GM21423 (cell line): Measurements from ENCODE around the gene BSDC1.
"Not testable (repeated sequence)": the region's sequence is repeated elsewhere in the genome, so short reads cannot be mapped to it uniquely, and the experiment has no call there.

ENCODE experiments used
- ATAC-seq: cut with Tn5 transposase; IDR thresholded peaks from one replicate; pipeline ENCODE4 v1.9.1; 2021; ENCODE audit warnings: mild to moderate bottlenecking, moderate library complexity; ENCODE audit not compliant: unreplicated experiment

BSDC1 gene

DNA sequence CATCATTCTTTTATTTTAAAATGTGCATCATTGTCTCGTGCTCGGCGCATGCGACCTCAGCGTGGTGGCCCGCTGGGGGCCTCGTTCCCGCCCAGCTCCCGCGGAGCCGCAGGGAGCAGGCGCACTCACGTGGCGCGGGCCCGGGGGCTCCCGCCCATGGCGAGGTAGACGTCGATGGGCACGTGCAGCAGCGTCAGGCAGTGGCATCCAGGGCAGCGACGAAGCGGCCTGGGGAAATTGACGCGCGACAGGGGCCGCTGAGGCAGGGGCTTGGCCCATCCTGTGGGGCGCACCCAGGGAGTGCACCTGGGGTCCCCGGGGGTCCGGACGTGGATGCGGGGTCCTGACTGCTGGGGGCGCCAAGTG, 33.0 kb downstream of the BSDC1 start:
- ATAC-seq = no peak

DNA sequence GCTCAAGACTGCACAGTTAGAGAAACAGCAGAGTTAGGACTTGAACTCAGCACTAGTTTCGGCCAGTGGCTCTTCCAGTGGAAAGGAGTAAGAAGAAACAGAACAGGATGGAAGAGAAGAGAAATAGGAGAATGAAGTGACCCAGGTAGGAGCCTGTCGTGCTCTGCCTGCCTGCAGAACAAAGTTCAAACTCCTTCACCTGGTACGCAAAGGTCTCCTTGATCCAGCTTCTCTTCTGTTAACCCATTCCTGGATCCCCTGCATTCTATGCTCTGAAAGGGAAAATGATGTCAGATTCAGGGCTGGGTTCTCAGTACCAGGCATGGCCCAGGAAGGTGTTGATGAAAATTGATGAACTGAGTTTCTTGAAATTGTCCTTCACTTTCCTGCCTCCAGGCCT, 35.8 kb downstream of the BSDC1 start:
- ATAC-seq = no peak

DNA sequence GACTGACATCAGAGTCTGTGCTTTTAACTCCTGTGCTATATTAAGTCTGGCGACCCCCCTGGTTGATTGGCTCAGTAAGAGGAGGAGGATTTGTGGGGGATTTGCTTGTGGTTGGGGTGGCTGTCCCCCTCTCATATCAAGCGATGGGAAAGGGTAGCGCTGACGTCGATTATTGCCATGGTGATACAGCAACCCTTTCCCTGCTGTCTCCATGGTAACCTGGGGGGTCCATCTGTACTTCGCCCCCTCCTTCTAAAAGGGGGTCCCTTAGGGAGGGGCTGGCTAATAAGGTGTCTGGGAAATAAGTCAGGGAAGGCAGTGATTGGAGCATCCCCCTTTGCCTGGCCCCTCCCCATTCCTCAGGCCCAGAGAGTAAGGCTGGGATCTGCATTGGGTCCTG, 36.6 kb downstream of the BSDC1 start:
- no peak for ATAC-seq

DNA sequence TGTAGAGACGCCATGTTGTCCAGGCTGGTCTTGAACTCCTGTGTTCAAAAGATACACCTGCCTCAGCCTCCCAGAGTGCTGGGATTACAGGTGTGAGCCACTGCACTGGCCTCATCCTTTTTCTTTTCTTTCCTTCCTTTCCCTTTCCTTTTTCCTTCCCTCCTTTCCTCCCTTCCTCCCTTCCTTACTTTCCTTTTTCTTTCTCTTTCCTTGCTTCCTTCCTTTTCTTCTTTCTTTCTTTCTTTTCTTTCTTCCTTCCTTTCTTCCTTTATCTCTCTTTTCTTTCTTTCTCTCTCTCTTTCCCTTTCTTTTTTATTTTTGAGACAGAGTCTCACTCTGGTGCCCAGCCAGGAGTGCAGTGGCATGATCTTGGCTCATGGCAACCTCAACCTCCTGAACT, 37.8 kb downstream of the BSDC1 start:
- ATAC-seq = no peak

DNA sequence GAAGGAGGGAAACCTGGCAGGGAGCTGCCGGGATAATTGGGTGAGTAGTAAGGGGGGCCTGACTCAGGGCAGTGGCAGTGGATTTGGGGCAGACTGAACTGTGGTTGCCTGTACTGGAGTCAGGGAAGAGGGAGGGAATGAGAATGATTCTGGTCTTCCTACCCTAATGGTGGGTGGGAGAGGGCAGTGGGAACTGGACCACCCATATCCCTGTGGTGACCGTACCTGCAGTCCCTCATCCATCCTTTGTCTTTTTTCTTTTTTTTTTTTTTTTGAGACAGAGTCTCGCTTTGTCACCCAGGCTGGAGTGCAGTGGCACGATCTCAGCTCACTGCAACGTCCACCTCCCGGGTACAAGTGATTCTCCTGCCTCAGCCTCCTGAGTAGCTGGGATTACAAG, 38.5 kb downstream of the BSDC1 start:
- ATAC-seq = not testable (repeated sequence)

DNA sequence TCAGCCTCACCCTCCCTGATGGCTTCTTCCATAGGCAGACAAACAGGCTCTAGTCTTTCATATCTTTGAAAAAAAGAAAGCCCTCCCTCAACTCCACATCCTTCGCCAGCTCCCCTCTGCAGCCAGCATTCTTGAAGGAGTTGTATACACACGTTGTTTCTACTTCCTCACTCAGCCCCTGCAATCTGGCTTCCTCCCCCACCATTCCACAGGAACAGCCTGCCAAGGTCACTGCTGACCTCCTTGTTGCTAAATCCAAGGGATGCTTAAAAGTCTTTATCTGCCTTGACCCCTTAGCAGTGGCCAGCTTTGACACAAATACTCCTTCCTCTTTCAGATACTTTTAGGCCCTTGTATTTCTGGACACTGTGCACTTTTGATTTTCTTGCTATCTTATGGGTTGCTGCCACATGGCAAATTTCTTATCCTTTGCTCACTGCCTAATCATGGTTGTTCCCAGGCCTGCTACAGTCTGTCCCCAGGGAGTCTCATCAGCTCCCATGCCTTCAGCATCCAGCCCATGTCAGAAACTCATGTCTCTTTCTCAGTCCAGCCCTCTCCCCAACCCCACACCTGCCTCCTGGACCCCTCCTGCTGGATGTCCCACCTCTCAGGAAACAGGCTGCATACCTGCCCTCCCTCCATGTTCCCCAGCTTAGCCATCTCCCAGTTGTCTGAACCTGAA, 40.2 kb downstream of the BSDC1 start:
- no peak for ATAC-seq

DNA sequence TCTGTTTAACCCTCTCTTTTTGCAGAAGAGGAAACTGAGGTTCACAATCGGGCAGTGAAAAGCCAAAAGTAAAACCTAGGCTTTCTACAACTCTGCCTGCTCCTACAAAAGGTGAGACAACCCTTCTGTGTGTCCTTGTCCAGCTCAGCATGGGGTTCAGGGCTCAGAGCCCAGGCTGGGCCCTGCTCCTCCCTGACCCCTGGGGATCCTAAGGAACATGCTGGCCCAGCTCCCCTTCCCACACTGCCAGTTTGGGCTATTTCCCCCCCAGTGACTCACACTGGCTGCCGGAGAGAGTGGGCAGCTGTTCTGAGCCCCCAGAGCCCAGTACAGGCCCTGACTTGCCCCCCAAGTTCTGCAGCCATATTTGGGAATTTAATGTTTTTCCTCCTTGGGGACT, 40.8 kb downstream of the BSDC1 start:
- no peak for ATAC-seq

DNA sequence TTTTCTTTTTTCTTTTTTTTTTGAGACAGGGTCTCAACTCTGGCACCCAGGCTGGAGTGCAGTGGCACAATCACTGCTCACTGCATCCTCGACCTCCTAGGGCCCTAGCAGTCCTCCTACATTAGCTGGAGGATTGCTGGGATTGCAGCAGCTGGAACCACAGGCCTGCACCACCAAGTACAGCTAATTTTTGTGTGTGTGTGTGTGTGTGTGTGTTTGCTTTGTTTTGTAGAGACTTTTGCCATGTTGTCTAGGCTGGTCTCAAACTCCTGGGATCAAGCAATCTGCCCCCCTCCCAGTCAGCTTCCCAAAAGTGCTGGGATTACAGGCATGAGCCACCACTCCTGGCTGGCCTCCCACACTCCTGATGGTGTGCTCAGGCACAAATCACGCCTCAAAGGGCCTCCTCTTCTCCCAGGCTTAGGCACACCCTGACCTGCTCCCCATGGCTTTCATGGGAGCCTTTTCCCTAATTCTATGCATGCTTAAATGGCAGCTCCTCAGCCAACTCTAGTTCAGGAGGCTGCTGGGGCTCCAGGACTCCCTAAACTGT, 41.3 kb downstream of the BSDC1 start:
- no peak for ATAC-seq

DNA sequence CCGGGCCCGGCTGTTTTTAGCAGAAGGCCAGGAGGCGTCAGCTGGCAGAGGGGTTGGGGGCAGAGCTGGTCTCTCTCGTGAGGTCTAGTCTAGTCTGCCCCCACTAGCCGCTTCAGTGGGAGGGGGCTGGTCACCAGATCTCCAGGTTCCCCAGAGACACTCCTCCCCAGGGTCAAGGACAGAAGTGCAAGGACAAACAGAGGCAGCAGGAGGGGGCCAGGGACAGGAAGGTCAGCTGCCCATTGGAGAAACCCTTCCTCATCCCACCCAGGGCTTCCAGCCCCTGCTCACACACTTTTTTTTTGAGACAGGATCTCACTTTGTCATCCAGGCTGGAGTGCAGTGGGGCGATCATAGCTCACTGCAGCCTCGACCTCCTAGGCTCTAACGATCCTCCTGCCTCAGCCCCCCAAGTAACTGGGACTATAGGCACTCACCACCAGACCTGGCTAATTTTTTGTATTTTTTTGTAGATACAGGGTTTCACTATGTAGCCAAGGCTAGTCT, 41.9 kb downstream of the BSDC1 start:
- no peak for ATAC-seq

DNA sequence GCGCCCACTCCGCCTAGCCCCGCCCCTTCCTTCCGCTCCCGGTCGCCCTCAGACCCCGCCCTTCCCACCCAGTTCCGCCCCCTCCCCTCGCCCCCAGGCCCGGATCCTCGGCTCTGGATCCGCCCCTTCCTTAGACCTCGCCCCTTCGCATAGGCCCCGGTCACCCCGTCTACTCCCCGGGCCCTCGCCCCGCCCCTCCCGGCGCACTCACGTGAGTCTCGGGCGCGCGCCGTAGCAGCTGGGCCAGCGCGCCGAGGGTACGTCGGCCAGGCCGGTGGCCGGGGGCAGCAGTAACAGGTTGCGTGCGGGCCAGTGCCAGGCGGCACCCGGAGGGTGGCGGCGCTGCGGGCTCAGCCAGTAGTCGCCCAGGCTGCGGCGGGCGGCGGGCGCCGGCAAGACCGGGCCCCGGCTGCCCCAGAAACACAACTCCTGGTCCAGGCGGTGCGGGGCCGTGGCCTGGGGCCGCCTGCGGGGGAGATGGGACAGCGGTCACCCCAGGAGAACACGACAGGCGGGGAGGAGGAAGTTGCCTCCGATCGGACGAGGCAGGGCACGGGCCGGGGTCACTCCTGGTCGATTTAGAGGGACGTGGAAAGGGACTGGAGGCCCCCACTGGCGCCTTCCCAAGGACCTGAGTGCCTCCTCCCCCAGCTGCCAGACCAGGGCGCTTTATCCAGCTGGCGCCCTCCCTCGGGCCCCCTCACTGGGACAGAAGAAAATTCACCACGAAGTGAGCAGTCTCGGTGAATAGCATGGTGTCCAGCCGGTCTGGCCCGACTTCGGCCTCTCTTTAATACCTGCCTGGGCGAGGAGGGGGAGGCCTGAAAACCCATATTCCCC, 42.6 kb downstream of the BSDC1 start:
- ATAC-seq = peak; percentile 89

DNA sequence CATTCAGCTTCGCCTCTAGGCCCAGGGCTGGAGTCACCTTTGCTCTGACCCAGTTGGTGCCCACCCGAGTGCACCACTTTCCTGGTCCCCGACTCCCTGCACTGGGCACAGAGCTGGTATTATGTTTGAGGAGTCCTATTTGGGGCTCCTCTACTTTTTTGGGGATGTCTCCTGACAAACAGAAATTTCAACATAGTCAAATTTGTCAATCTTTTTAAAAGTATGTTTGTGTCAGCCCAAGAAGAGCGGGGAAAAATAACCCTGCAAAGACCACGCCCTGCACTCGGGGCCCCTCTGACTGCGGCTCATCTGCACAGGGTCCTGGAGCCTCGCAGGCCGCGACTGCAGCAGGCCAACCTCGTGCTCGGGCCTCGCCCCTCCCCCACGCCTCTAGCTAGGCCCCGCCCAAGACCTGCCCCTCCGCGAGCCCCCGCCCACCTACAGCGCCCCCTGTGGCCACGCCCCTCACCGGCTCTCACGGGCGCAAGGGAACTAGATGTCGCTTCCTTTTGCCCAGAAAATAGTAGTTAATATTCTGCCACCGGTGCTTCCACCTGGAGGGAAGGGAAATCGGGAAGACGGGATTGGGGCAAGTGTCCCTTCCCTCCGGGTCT, 43.3 kb downstream of the BSDC1 start:
- ATAC-seq = peak; percentile 33

DNA sequence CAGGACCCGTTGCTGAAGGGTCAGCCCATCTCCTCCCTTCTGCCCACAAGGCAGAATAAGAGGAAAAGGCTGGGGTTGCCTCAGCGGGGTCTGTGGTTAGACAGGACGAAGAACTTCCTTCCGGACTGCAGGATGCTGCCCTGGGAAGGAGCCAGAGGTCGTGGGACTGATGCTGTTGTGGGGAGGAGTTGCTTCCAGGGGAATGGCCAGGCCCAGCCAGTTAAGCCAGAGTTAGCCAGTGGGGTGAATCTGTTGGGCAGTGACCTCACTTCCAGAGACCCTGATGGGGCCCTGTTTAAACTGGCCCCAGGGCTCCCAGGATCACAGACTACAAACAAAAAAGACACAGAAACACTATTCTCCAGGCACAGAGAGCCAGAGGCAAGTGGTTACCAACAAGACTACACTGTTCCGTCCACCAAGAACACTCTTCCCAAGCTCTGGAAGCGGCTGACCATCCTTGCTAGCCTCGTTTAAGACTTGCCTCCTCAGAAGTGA, 45.0 kb downstream of the BSDC1 start:
- ATAC-seq = no peak

DNA sequence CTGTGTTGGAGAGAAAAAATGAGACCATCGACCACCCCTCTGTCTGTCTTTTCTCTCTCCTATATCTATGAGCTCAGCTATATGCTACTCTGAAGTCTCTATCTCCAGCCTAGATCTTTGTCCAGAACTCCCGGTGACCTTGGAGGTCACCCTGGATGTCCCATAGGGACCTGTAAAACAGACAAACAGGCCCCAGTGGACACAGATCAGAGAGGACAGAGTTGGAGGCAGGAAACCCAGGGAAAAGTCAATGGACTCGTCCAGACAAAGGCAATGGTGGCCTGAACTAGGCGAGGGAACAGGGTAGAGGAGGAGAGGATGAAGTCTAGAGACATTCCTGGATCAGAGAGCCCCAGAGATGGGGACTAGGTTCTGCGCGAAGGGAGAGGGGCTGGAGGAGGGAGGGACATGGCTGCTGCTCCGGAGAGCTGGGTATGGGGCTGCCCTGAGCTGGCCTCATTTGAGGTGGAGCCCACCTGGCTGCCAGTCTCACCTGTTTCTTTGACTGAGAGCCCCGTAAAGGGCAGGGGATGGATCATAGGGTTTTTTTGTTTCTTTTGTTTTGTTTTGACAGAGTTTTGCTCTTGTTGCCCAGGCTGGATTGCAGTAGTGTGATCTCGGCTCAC, 47.6 kb downstream of the BSDC1 start:
- no peak for ATAC-seq

DNA sequence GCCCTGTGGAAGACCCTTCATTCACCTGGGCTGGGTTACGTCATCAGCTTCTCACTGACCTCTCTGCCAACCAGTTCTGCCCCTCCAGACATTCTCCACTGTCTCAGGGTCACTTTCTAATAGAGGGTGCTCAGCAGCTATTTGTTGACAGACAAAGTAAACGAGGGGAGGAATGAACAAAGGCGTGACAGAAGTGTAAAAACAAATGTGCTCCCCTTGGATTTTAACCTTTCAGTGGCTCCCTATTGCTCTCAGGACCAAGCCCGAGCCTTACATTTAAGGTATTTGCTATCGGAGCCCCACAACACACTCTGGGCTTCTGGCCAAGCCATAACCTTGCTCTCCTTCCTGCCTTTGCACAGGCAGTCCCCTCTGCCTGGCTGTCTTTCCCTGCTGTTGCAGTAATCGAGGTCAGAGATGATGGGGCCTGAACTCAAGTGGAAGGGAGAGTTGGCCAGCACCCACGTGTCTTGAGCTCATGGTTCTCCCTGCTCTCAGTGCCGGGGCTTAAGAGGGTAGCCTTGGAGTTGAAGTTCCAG, 48.9 kb downstream of the BSDC1 start:
- no peak for ATAC-seq

DNA sequence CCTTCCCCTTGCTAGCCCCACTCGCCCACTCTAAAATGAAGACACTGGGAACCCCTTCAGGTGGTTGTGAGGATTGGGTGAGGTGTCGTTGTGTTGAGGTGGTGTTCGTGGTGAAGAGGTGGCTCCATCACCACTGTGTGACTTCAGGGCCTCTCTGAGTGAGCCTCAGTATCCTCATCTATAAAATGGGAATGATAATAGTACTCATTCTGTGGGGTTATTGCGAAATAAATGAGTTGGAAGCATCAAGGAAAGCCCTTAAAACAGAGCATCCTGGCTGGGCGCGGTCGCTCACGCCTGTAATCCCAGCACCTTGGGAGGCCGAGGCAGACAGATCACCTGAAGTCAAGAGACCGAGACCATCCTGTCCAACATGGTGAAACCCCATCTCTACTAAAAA, 51.5 kb downstream of the BSDC1 start:
- ATAC-seq = no peak

DNA sequence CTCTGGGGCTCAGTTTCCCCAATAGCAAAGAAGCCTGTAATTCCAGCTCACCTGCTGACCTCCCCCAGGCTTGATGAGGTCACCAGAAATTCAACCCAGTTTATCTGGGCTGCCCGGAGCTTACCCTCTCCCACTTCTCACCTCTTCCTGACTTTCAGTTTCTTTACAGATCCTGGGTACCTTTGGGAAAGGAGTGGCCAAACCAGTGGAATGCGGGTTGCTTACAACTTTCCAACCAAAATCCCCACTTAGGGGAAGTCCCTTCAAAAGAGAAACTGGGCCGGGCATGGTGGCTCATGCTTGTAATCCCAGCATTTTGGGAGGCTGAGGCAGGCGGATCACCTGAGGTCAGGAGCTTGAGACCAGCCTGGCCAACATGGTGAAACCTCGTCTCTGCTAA, 52.3 kb downstream of the BSDC1 start:
- no peak for ATAC-seq

DNA sequence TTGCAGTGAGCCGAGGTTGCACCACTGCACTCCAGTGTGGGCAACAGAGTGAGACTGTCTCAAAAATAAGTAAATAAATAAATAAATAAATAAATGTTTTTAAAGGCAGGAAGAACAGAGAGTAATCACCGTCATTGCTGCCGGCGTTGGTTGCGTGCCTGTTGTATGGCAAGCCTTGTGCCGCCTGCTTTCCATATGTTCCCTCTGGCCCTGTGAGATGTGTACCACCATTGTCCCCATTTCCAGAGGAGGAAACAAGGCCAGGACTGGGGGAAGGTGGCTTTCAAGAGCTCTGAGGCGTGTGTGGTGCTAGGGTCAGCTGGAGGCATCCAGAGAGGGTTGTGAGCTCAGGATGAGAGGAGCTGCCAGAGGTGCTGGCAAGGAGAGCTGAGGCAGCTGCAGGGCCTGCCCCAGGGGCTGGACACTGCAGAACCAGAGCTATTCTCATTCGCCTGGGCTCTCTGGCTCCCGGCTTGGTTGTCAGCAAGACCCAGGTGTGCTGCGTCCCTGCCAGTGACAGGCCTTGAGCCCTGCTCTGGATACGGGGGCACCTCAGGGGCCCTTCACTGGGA, 53.0 kb downstream of the BSDC1 start:
- no peak for ATAC-seq

DNA sequence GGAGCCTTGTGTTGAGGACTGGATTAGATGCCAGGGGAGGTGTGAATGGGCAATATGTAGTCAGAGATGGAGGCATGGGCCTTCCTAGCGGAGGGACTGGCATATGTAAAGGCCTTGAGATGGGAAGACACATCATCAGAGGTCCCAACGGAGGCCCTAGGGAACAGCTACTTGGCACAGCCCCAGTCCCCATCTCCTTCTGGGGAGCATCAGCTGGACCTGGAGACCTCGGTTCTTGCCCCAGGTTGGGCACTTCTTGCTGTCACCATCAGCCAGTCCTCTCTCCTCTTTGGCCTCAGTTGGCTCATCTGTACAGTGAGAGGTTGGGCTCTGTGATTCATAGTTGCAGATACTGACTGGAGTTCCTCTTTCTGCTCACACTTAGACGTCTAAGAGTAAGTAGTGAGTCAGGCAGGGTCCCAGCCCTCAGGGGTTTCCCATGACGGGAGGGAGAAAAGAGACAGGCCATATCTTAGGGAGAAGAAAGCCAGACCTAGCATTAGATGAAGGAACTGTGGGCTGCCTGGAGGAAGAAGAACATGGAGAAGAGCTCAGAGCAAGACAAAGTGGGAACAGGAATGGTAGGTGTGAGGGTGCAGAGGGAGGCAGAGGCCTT, 54.8 kb downstream of the BSDC1 start:
- ATAC-seq = no peak

DNA sequence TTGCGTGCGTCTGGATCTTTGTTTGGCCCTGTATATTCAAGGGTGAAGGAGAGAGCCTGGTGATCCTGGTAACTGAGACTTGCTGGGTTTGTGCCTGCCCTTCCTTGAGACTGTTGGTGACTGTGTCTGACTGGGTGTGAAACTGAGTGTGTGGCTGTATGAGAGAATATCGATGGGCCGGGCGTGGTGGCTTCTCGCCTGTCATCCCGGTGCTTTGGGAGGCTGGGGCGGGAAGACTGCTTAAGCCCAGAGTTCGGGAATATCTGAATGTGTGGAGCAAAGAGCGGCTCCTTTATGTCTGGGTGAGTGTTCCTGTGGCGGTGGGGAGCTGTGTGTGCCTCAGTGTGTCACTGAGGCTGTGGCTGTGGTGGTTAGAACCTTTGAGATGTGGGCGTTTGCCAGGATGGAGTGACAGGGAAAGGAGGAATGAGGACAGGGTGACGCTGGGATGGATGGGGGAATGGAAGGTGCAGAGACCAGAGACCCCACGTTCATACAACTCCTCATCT, 55.5 kb downstream of the BSDC1 start:
- no peak for ATAC-seq
